ENCODE measurements around the gene JAKMIP2.

JAKMIP2 gene

GRCh38 chr5:147786142-147786541 lies 3.6 kb upstream of the JAKMIP2 start:
- DNase-seq: no peak

GRCh38 chr5:147784146-147784987 lies 1.8 kb upstream of the JAKMIP2 start:
- DNase-seq: no peak

GRCh38 chr5:147780924-147781573 lies 1.5 kb downstream of the JAKMIP2 start:
- no peak for DNase-seq

- no peak for DNase-seq
Measured at GRCh38 chr5:147779694-147780093, 2.8 kb downstream of the JAKMIP2 start.

- DNase-seq: no peak
Measured at GRCh38 chr5:147776989-147777388, 5.5 kb downstream of the JAKMIP2 start.

- DNase-seq: no peak
Measured at GRCh38 chr5:147773587-147773986, 8.9 kb downstream of the JAKMIP2 start.

- no peak for DNase-seq
Measured at GRCh38 chr5:147773139-147773538, 9.4 kb downstream of the JAKMIP2 start.

GRCh38 chr5:147767048-147767447 lies 15.5 kb downstream of the JAKMIP2 start:
- no peak for DNase-seq

GRCh38 chr5:147763791-147764525 lies 18.6 kb downstream of the JAKMIP2 start:
- DNase-seq: no peak

GRCh38 chr5:147760086-147760875 lies 22.2 kb downstream of the JAKMIP2 start:
- DNase-seq: no peak

GRCh38 chr5:147759441-147759840 lies 23.1 kb downstream of the JAKMIP2 start:
- no peak for DNase-seq

- no peak for DNase-seq
Measured at GRCh38 chr5:147756566-147756965, 26.0 kb downstream of the JAKMIP2 start.

- DNase-seq: no peak
Measured at GRCh38 chr5:147754372-147755122, 28.0 kb downstream of the JAKMIP2 start.

- DNase-seq: no peak
Measured at GRCh38 chr5:147753765-147754164, 28.8 kb downstream of the JAKMIP2 start.

GRCh38 chr5:147752666-147753290 lies 29.8 kb downstream of the JAKMIP2 start:
- no peak for DNase-seq

GRCh38 chr5:147752033-147752432 lies 30.5 kb downstream of the JAKMIP2 start:
- DNase-seq: no peak

GRCh38 chr5:147751156-147751830 lies 31.2 kb downstream of the JAKMIP2 start:
- DNase-seq: no peak

GRCh38 chr5:147750065-147750464 lies 32.5 kb downstream of the JAKMIP2 start:
- no peak for DNase-seq

- no peak for DNase-seq
Measured at GRCh38 chr5:147748590-147748989, 33.9 kb downstream of the JAKMIP2 start.

- no peak for DNase-seq
Measured at GRCh38 chr5:147746986-147747385, 35.5 kb downstream of the JAKMIP2 start.

Data from 8988T (cell line).